Pons (tissue), 1 donor: ENCODE data around the gene PARM1.
"Not testable (repeated sequence)": the region's sequence is repeated elsewhere in the genome, so short reads cannot be mapped to it uniquely, and the experiment has no call there.

Experiments
- DNase-seq: peaks from one replicate; pipeline ENCODE4 v3.0.0-alpha.2; 2016; ENCODE audit warnings: low spot score

The PARM1 gene

DNA sequence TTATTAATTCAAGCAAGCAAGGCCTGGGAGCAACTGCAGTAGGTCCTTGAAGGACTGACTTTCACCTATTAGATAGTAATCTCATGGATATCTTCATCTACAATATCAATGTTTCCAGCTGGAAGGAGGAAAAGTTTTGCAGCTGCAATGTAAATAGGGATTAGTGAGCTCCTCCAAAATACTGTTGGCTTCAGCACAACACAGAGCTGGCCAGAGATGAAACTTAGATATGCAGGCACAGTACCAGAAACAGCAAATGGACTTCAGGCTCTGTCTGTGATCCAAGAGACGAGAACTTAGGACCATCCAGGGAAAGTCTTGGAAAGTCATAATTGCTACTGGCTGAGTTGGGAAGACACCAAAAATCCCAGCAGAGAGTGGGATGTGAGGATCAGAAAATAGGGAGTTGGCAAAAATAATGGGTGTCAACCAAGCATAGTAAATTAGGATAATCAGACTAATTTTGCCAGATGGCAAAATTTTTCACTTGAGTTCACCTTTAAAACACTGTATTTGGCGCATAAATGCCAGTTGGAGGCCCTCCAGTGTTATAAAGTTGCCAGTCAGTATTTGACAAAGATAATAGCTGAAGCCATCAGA, 57.5 kb downstream of the PARM1 start:
- DNase-seq, result no peak

DNA sequence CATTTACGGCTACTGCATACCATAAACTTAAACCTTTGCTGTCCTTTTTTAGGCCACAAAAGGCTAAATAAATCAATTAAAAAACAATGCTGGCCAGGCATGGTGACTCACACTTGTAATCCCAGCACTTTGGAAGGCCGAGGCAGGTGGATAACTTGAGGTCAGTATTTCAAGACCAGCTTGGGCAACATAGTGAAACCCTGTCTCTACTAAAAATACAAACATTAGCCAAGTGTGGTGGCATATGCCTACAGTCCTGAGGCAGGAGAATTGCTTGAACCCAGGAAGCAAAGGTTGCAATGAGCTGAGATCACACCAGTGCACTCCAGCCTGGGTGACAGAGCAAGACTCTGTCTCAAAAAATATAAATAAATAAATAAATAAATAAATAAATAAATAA, 61.5 kb downstream of the PARM1 start:
- DNase-seq, result not testable (repeated sequence)

DNA sequence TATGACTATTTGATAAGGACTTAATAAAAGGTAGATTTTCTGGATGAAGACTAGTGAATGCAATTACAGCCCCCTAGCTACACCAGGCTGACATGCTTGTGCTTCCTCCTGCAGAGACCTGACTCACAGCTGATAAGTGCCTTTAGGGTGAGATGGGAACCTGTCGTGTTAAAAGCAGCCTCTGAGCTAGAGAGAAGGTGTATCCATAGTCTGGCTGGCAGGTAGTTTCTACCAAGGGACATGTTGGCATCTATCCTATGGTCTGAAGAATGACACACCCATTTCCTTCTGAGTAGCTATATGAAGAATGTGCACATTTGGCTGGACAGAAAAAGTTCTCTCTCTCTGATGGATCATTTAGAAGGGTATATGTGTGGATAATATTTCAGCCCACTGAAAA, 64.1 kb downstream of the PARM1 start:
- no peak for DNase-seq

GRCh38 chr4:74997948-74998729, 65.2 kb downstream of the PARM1 start:
- no peak for DNase-seq

DNA sequence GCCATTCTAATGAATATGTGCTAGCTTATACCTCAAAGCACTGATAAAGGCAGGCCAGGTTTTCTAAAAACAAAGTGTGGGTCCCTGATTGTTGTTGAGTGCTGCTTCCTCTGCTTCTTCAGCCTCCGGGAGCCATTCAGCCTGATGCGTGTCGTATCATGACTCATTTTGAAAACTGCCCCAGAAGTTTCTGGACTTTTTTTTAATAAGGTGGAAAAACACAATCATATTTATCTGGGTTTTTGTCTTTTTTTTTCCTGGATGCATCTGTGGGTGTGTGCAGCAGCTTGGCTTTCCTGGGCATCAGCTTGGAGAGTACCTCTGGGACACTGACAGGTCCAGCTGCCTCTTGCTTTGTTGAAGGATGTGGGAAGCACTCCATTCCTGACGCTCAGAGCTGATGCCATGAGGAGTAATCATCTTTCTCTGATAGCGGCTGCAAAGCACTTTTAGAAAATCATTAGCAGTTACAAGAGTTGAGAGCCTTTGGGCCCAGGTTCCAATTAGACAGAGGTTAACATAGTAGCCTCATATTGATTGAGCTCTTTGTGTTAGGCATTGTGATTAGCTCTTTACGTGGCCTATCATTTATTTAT, 66.9 kb downstream of the PARM1 start:
- DNase-seq, result no peak

GRCh38 chr4:75001871-75002270, 69.0 kb downstream of the PARM1 start:
- no peak for DNase-seq

DNA sequence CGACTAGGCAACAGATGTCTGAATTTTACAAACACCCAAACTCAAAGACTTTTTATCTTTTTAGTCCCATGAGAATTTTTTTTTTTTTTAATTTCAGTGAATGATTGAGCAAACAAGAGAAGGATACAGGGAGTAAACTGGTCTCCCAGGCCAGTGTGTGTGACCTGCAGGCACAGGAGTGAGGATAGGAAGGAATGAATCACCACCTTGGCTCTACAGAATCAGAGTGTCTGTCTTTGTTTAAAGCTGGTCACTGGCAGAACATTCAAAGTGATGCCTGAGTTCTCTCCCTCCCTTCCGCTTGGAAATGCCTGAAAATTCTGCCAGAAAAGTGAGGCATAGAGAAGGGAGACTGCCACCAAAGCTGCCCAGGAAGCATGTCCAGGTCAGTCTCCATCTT, 69.5 kb downstream of the PARM1 start:
- no peak for DNase-seq

DNA sequence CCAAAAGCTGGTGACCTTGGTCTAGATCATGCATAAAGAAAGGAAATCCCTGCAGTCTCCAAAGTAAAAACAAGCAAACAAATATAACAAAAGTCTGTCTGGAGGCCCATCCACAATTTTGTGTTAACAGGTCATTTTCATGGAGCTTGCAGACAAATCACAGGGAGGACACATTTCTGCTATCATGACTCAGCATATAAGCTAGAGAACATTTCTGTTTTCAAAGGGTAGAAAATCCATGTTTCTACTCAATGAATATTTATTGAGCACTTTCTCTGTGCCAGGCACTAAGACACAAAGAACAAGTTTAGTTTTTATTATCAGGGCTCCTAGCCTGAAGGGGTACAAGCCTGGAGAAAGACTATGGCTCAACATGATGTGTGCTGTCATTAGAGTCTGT, 71.1 kb downstream of the PARM1 start:
- no peak for DNase-seq

DNA sequence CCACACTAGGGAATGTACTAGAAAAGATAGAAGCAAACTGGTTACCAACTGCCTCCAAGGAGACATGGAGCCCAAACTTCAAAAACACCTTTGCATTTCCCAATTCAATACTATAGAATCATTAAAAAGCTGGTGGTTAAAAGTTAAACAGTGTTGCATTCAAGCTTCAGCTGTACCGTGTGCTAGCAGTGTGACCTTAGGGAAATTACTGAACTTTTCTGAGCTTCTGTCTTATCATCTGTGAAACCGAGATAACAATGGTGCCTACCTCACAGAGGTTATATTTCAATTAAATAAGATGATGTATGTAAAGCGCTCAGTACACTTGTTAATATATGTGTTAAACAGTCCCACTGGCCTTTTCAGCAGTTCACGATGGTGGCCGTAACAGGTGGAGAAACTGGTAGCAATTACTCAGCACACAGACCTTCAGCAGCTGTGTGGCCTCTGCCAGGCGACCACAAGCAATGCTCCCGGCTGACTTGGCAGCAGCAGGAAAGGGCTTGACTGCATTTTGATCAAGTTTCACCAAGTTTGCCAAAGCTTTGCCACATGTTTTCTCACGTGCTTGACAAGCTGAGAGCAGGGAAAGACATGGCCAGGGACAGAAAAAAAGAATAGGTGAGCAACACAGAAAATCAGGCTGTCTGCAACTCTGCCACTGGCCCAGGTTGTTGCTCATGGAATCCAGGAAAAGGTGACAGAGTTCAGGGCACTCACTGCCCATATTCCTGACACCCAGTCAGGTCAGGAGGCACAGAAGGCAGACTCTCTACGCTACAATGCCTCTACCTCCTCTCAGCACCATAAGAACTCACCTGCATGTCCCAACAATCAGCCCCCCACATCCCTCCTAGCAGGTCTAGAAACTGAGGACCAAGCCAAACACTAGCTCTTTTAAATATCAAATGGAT, 72.1 kb downstream of the PARM1 start:
- DNase-seq, result no peak

DNA sequence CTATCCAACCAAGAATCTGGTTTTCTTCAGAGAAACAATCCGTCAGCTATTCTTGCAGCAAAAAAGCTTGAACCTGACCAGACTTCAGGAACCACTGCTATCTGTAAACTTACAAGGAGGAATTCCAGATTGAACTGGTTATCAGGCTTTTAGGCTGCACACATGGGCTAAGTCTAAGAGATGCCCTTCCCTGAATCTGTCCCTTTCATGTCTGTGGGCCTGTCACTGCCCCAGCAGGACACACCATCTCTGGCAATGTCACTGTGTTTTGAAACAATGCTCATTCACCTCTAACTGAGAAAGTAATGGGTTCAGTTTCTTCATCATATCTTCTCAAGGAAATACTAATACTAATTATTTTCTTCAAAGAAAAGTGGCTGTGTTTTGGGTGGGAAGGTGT, 72.8 kb downstream of the PARM1 start:
- no peak for DNase-seq

DNA sequence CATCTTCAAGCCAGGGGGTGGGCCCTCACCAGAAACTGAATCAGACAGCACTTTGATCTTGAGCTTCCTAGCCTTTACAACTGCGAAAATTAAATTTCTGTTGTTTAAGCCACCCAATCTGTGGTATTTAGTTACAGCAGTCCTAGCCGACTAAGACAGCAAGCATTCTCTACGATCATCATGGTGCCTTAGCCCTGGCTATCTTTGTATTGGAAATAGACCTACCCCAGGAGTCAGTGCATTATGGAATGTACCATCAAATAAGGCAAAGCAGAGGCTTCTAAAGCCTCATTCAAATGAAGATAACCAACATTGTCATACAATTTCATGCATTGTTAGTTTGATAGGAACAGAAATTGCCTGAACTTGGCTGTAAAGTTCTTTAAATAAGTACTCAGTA, 75.0 kb downstream of the PARM1 start:
- no peak for DNase-seq

- DNase-seq, result no peak
These were observed 76.2 kb downstream of the PARM1 start for GRCh38 chr4:75009138-75009537.

DNA sequence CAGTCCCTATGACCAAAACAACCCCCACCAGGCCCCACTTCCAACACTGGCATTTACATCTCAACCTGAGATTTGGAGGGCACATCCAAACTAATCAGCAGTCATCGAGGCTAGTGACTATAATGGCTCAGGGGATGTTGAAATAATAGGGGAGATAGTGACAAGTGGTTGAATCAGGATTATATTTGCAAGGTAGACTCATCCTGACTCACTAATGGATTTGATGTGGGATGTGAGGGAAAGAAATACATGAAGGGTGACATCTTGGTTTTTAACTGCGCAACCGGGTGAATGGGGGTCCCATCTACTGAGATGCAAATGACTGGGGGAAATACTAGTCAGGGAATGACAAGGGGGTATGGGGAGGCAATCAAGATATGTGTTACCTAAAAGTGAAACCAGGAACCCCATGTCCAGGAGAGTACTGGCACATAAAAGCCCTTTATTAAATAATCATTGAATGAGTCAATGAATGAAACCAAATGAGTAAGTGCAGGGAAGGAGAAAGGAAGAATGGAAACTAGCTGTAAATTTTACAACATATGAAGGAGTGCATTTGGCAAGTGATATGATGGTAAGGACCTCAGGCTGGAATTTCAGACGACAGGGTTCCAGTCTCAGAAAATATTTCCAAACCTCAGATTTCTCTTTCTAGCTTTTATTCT, 78.3 kb downstream of the PARM1 start:
- no peak for DNase-seq

- no peak for DNase-seq
These were observed 82.7 kb downstream of the PARM1 start for GRCh38 chr4:75015627-75016026.

GRCh38 chr4:75016472-75016871, 83.6 kb downstream of the PARM1 start:
- DNase-seq, result no peak

GRCh38 chr4:75018811-75019479, 86.0 kb downstream of the PARM1 start:
- no peak for DNase-seq

GRCh38 chr4:75025431-75025830, 92.5 kb downstream of the PARM1 start:
- no peak for DNase-seq

- no peak for DNase-seq
These were observed 95.4 kb downstream of the PARM1 start for GRCh38 chr4:75028196-75028854.

DNA sequence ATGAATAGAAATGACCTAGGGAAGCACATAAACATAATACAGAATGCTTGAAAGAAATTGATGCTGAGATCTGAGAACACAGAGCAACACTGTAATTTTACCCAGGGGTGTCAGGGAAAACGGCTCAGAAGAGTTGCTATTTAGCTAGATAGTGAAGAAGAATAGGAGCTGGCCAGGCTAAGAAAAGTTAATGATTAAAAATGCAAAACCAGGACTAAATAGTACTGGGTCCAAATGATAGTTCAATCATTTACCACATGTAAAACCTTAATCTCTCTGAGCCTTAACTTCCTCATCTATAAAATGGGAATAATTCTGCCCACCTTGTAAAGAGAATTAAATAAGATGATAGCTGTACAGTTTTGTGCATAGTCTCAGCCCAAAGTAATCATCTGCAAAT, 97.1 kb downstream of the PARM1 start:
- no peak for DNase-seq

DNA sequence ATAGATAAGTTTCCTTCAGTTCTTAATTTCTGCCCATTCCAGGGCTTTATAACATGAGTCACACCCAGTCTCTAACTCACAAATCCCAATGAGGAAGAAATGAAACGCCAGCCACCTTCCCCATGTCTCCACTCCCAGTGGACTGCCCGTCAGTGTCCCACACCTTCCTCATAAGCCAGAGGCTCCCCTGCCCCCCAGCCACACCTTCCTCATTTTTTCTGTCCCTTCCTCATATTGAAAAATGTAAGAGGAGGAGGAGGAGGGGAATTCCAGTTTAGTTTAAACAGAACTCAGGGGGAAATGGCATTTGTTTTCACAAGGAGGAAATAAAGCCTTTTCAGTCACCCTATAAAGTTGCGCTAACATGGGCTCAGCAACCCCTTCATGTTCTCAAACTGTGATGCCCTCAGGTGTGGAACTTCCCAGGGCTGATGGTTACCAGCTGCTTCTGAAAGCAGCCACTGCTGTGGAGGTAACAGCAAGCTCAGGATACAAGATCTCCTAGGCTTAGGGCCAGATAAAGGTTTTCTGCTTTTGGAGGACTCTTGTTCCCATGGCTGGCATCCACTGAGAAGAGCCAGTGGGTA, 97.8 kb downstream of the PARM1 start:
- DNase-seq, result no peak
